Spleen (tissue), 11 donors: ENCODE measurements around the gene SAV1. TPM values are rescaled to one million over a fixed set of nuclear protein-coding genes. Genes with fewer than 3 reads are reported as not detected.

ENCODE experiments used
- DNase-seq: peaks from one replicate; pipeline ENCODE4 v3.0.0-alpha.2; 2020
- H3K27ac ChIP-seq, 8 donors: fragments of 200-600 bp; sonication (generic) in 7 of 8; 1 replicate in 4 of 8; 2 replicates in 4 of 8; pipeline versions ENCODE4 v1.5.0 to v1.8.0; 2016 to 2021; ENCODE audit warnings: inconsistent platforms in 4 of 8, mild to moderate bottlenecking in 4 of 8, moderate library complexity in 1 of 8
- H3K27me3 ChIP-seq, 7 donors: fragments of 200-600 bp; sonication (generic) in 6 of 7; replicated peaks in 1 of 7; 1 replicate in 4 of 7; 2 replicates in 3 of 7; pipeline versions ENCODE4 v1.5.0 to v1.8.0; 2016 to 2021; ENCODE audit warnings: inconsistent platforms in 3 of 7, mild to moderate bottlenecking in 1 of 7
- H3K36me3 ChIP-seq, 6 donors: fragments of 200-600 bp; sonication (generic) in 5 of 6; 1 replicate in 4 of 6; 2 replicates in 2 of 6; pipeline versions ENCODE4 v1.5.0 to v1.8.0; 2016 to 2021; ENCODE audit warnings: inconsistent platforms in 2 of 6
- H3K4me1 ChIP-seq, 6 donors: fragments of 200-600 bp; sonication (generic) in 5 of 6; 1 replicate in 3 of 6; 2 replicates in 3 of 6; pipeline versions ENCODE4 v1.5.0 to v1.8.0; 2016 to 2021; ENCODE audit warnings: inconsistent platforms in 3 of 6
- H3K4me3 ChIP-seq, 8 donors: fragments of 200-600 bp; sonication (generic) in 7 of 8; 1 replicate in 4 of 8; 2 replicates in 4 of 8; pipeline versions ENCODE4 v1.5.0 to v1.8.0; 2016 to 2021; ENCODE audit warnings: inconsistent platforms in 4 of 8, mild to moderate bottlenecking in 4 of 8, moderate library complexity in 2 of 8
- H3K9me3 ChIP-seq, 8 donors: fragments of 200-600 bp; sonication (generic) in 7 of 8; 1 replicate in 4 of 8; 2 replicates in 4 of 8; pipeline versions ENCODE4 v1.5.0 to v1.8.0; 2016 to 2021; ENCODE audit warnings: inconsistent platforms in 4 of 8
- POLR2A ChIP-seq, 3 donors: fragments of 450-650 bp; IDR thresholded peaks; one replicate each; pipeline ENCODE4 v1.5.1; 2017; ENCODE audit warnings: antibody characterized with exemption in 3 of 3, mild to moderate bottlenecking in 1 of 3
- POLR2AphosphoS5 ChIP-seq, 3 donors: sonication (generic); formaldehyde crosslinking; IDR thresholded peaks; one replicate each; pipeline ENCODE4 v1.5.1; 2017; ENCODE audit warnings: antibody characterized with exemption in 3 of 3
- WGBS, 5 donors: extraction: QIAGEN DNeasy Blood & Tissue Kit in 3 of 5; methylation state at CpG; one replicate each; pipeline versions ENCODE4 v1.1.5 to v1.1.7; 2013 to 2018; 5-methylcytosine and 5-hydroxymethylcytosine counted together
- intact Hi-C: fragments of 100-400 bp; cut with DNase I; formaldehyde crosslinking; loops from one replicate; pipeline ENCODE4 v1.15.0; 2023; ENCODE audit warnings: low total_unique reads
- polyA plus RNA-seq, 3 donors: library from polyadenylated mRNA; stranded (reverse); fragments of 200-250 nt; gene quantifications; one replicate each; pipeline ENCODE4 v1.2.1, GENCODE V29; 2013
- total RNA-seq, 7 donors: library from RNA; depleted of rRNA in 3 of 7; stranded (reverse); fragments of >200 nt in 3 of 7; fragmentation: NEBNext Ultra II Directional in 4 of 7; extraction: Animal tissue kit (Norgen Biotek cat#: 25700) in 4 of 7; gene quantifications; one replicate each; pipeline versions ENCODE4 v1.1.0 to v1.2.1, GENCODE V29; 2016 to 2021
- TF ChIP-seq, protein P1 (sequence below), 11 experiments: fragments of 200-600 bp in 7 of 11; fragments of 450-650 bp in 4 of 11; sonication (generic) in 4 of 11; IDR thresholded peaks in 8 of 11; conservative IDR thresholded peaks in 3 of 11; 1 replicate in 7 of 11; 2 replicates in 4 of 11; pipeline versions ENCODE4 v1.4.0 to v1.8.0; 2016 to 2021; ENCODE audit warnings: antibody characterized with exemption in 11 of 11, inconsistent platforms in 4 of 11, mild to moderate bottlenecking in 1 of 11
- donor health status: healthy with polysubstance abuse.
- donor health status: DM: no; HTN: no; CAD: no; lungs with moderate emphysema.
- donor health status: DM: no; HTN: no; CAD: no.
- donor health status: Bipolar disorder and iron deficiency.
- donor health status: healthy.
- donor health status: DM: no; HTN: no; CAD: no.
- donor health status: DM: yes; HTN: yes; CAD: no.

The SAV1 gene
- total and polyA plus RNA-seq, 10 donors, result 18.7 to 44.9 (median 30.4) TPM

DNA sequence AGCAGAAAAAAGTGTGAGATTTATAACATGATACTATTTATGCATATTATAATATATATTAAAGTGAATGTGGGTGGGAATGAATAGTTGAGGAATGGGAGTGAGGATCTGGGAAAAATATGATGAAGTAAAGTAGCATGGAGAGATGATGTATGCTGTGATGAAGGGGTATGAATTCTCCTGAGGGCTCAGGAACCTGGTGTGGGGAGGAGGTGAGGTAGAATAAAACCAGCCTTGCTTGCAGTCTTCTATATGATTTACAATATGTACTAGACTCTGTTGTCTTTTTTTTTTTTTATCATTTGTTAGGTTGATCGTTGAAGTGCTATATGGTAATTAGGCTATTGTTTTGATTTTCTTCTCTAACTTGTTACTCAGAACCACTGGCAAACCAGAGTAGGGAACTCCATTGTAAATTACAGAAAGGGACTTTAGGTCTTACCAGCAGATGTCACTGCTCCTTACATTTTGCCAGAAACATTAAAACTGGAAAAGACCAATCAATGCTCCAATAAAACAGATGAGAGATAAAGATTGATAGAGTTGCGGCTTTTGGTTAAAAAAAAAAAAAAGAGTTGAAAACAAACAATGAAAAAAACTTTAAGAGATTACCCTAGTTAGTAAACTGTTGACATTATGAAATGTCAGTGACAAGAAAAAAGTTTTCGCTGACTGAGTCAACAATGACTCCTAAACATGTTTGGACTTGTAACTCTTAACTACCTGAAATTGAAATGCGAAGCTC lies 68.2 kb downstream of the SAV1 start:
- H3K27me3 ChIP-seq, result no peaks in the 10 kb centered on the region
- intact Hi-C loops, result loop anchor here (10.0 kb wide), 1 partner anchor 175 kb away; no protein-coding TSS in a partner anchor
- TF ChIP-seq, protein P1, sequence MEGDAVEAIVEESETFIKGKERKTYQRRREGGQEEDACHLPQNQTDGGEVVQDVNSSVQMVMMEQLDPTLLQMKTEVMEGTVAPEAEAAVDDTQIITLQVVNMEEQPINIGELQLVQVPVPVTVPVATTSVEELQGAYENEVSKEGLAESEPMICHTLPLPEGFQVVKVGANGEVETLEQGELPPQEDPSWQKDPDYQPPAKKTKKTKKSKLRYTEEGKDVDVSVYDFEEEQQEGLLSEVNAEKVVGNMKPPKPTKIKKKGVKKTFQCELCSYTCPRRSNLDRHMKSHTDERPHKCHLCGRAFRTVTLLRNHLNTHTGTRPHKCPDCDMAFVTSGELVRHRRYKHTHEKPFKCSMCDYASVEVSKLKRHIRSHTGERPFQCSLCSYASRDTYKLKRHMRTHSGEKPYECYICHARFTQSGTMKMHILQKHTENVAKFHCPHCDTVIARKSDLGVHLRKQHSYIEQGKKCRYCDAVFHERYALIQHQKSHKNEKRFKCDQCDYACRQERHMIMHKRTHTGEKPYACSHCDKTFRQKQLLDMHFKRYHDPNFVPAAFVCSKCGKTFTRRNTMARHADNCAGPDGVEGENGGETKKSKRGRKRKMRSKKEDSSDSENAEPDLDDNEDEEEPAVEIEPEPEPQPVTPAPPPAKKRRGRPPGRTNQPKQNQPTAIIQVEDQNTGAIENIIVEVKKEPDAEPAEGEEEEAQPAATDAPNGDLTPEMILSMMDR (IDR thresholded peaks at IDR 0.05 in 8 of 11, conservative IDR thresholded peaks at IDR 0.05 in 3 of 11), result peak in 10 of 11 experiments; percentile 13 to 59 (median 41)
- no peak for TF ChIP-seq POLR2AphosphoS5 (IDR thresholded peaks at IDR 0.05)
- DNase-seq, result no peak
- 50 to 65% (median 59%) methylated on average over 4 of the region's 4 CpGs for WGBS, 5 donors
- H3K4me3 ChIP-seq, result no peak overlapping the region
- H3K9me3 ChIP-seq, result no peaks in the 10 kb centered on the region
- H3K4me1 ChIP-seq, result no peaks in the 10 kb centered on the region
- H3K36me3 ChIP-seq, result no peaks in the 10 kb centered on the region
- no peak overlapping the region for H3K27ac ChIP-seq

DNA sequence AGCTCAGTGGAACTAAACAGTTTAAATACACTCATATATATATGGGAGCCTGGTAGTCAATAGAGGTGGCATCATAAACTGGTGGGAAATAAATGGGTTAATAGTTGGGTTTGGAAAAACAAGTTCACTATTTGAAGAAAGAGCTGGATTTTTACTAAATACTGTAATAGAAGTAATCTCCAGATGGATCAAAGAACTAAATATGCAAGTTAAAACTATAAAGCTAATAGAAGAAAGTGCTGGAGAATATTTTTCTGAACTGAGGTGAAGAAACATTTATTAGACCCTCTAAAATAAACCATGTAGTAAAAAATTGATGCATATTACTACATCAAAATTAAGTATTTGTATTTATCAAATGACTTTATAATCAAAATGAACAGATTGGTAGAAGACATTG lies 69.3 kb downstream of the SAV1 start:
- Histone ChIP-seq H3K27me3 (no peaks in the 10 kb centered on the region), H3K36me3 (no peaks in the 10 kb centered on the region), H3K9me3 (no peaks in the 10 kb centered on the region), H3K4me1 (no peaks in the 10 kb centered on the region), H3K27ac (no peak overlapping the region), H3K4me3 (no peak overlapping the region)
- TF ChIP-seq, protein P1 (IDR thresholded peaks at IDR 0.05 in 8 of 11, conservative IDR thresholded peaks at IDR 0.05 in 3 of 11), result no peak
- TF ChIP-seq POLR2AphosphoS5 (IDR thresholded peaks at IDR 0.05), result no peak
- no peak for TF ChIP-seq POLR2A (IDR thresholded peaks at IDR 0.05)
- DNase-seq, result no peak
- intact Hi-C loops, result no loop called here

DNA sequence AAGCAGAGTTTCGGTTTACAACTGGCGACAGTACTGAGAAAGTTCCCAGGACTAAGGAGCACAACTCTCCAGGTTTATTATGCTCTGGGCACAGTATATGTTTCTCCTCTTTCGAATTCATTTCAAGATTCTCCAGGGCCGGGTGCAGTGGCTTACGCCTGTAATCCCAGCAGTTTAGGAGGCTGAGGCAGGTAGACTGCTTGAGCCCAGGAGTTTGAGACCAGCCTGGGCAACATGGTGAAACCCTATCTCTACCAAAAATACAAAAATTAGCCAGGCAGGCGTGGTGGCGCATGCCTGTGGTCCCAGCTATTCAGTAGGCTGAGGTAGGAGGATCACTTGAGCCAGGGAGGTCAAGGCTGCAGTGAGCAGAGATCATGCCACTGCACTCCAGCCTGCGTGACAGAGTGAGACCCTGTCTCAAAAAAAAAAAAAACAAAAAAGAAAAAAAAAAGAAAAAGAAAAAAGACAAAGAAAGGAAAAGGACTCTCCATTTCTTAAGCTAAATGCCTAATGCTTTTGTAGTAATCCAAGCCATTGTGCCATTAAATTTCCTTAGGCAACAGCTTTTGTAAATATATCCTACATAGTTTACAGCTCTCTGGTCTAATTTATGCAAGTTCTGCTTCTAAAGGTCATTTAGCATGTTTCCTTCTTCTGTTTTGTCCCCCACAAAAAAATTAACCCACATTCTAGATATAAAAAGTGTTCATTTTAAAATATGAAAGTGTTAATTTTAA lies 73.4 kb downstream of the SAV1 start:
- Histone ChIP-seq H3K36me3 (no peaks in the 10 kb centered on the region), H3K27ac (no peak overlapping the region), H3K4me1 (no peaks in the 10 kb centered on the region), H3K4me3 (no peak overlapping the region), H3K27me3 (no peaks in the 10 kb centered on the region), H3K9me3 (no peaks in the 10 kb centered on the region)
- 87 to 96% (median 93%) methylated on average over 8 of the region's 8 CpGs for WGBS, 5 donors
- intact Hi-C loops, result no loop called here
- TF ChIP-seq POLR2AphosphoS5 (IDR thresholded peaks at IDR 0.05) (no peak), POLR2A (IDR thresholded peaks at IDR 0.05) (no peak)
- TF ChIP-seq, protein P1 (IDR thresholded peaks at IDR 0.05 in 8 of 11, conservative IDR thresholded peaks at IDR 0.05 in 3 of 11), result no peak
- DNase-seq, result no peak

DNA sequence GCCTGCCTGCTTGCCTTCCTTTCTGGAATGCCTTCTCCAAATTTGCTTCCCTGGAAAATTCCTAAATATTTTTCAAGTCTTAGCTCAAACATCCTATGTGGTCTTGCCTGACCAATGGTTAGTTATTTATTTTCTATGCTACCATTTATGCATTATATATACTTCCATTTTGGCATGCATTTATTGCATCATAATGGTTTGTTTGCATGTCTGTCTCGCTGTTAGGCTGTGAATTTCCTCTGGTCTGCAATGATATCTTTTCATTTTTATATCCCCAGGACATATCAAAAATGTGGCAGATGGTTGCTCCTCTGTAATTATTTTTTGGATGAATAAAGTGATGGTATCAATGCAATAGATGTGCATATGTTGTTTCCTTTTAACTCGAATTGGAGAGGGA lies 77.6 kb downstream of the SAV1 start:
- no peaks in the 10 kb centered on the region for H3K4me1 ChIP-seq
- 79 to 85% (median 84%) methylated on average over 2 of the region's 2 CpGs for WGBS, 5 donors
- intact Hi-C loops, result no loop called here

More for the DNA sequence above, 77.6 kb downstream of the SAV1 start:
- Histone ChIP-seq H3K36me3 (no peaks in the 10 kb centered on the region), H3K9me3 (no peaks in the 10 kb centered on the region), H3K27me3 (no peaks in the 10 kb centered on the region), H3K4me3 (no peak overlapping the region), H3K27ac (no peak overlapping the region)
- DNase-seq, result no peak
- TF ChIP-seq POLR2AphosphoS5 (IDR thresholded peaks at IDR 0.05) (no peak), POLR2A (IDR thresholded peaks at IDR 0.05) (no peak)
- TF ChIP-seq, protein P1 (IDR thresholded peaks at IDR 0.05 in 8 of 11, conservative IDR thresholded peaks at IDR 0.05 in 3 of 11), result no peak
